H7 (cell line): Measurements from ENCODE around the gene AOAH. TPM values are rescaled to one million over a fixed set of nuclear protein-coding genes. Genes with fewer than 3 reads are reported as not detected.
"Not testable (repeated sequence)": the region's sequence is repeated elsewhere in the genome, so short reads cannot be mapped to it uniquely, and the experiment has no call there.

Experiments
- DNase-seq: peaks from one replicate; pipeline ENCODE4 v3.0.0; 2012
- H3K27me3 ChIP-seq: 2 replicates; pipeline ENCODE4 v1.6.0; 2011; ENCODE audit warnings: mild to moderate bottlenecking, low read length; ENCODE audit not compliant: control insufficient read depth, insufficient read depth
- H3K36me3 ChIP-seq: replicated peaks from 2 replicates; pipeline ENCODE4 v1.5.1; 2011; ENCODE audit warnings: low read length; ENCODE audit not compliant: control insufficient read depth, insufficient read depth
- H3K4me3 ChIP-seq: 2 replicates; pipeline ENCODE4 v1.5.1; 2011; ENCODE audit warnings: low read depth, mild to moderate bottlenecking, control low read depth, low read length, moderate library complexity; ENCODE audit not compliant: insufficient read depth
- total RNA-seq: library from RNA; depleted of rRNA; stranded (reverse); fragments of >200 nt; shearing (Covaris generic); gene quantifications from 2 replicates; pipeline ENCODE4 v1.2.3, GENCODE V29; 2014

Gene AOAH
- total RNA-seq, 1 experiment from 2014 or later = 0.21 TPM

GRCh38 chr7:36650320-36650719 is 74.0 kb downstream of the AOAH start:
- H3K27me3 ChIP-seq = no peaks in the 10 kb centered on the region; the same call in 1 of the 2 replicates
- no peaks in the 10 kb centered on the region for H3K36me3 ChIP-seq
- H3K4me3 ChIP-seq = no peak overlapping the region
- DNase-seq = no peak

DNA sequence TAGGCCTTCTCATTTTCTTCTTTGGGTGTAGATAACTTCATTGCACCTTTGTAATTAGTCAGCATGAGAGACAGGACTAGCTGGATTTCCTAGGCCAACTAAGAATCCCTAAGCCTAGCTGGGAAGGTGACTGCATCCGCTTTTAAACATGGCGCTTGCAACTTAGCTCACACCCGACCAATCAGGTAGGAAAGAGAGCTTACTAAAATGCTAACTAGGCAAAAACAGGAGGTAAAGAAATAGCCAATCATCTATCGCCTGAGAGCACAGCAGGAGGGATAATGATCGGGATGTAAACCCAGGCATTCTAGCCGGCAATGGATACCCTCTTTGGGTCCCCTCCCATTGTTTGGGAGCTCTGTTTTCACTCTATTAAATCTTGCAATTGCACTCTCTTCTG is 75.0 kb downstream of the AOAH start:
- not testable (repeated sequence) for H3K27me3 ChIP-seq, DNase-seq, H3K4me3 ChIP-seq, H3K36me3 ChIP-seq

GRCh38 chr7:36648441-36648840 is 75.9 kb downstream of the AOAH start:
- no peak overlapping the region for H3K4me3 ChIP-seq
- DNase-seq = no peak
- H3K27me3 ChIP-seq = no peaks in the 10 kb centered on the region; the same call in 1 of the 2 replicates
- no peaks in the 10 kb centered on the region for H3K36me3 ChIP-seq

GRCh38 chr7:36644625-36645422 is 79.5 kb downstream of the AOAH start:
- Histone ChIP-seq H3K4me3 (no peak overlapping the region), H3K27me3 (no peaks in the 10 kb centered on the region), H3K36me3 (no peaks in the 10 kb centered on the region)
- no peak for DNase-seq

- no peak for DNase-seq
These were observed 81.9 kb downstream of the AOAH start for GRCh38 chr7:36642414-36642813.

GRCh38 chr7:36642010-36642409 is 82.3 kb downstream of the AOAH start:
- no peaks in the 10 kb centered on the region for H3K36me3 ChIP-seq
- H3K4me3 ChIP-seq = no peak overlapping the region
- H3K27me3 ChIP-seq = no peaks in the 10 kb centered on the region
- DNase-seq = no peak

More at GRCh38 chr7:36642414-36642813, 81.9 kb downstream of the AOAH start:
- H3K4me3 ChIP-seq = no peak overlapping the region
- H3K36me3 ChIP-seq = no peaks in the 10 kb centered on the region
- no peaks in the 10 kb centered on the region for H3K27me3 ChIP-seq

DNA sequence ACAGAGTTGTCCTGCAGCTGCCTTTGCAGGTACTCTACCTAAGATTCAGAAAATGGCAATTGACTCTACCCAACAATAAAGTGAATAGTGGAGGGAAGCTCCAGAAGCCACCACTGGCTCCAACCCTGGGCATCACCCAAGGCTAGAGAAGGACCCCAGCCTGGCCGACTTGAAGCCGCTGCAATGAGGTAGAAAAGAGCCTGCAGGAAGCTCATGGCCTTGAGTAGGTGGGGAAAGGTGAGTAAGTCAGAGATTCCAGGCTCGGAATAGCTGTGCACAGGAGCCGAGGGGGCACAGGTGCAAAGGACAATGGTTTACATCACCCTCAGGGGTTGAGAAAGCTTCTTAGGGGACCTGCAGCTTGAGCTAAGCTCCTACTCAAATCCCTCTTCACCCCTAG is 83.6 kb downstream of the AOAH start:
- no peak for DNase-seq
- no peak overlapping the region for H3K4me3 ChIP-seq

DNA sequence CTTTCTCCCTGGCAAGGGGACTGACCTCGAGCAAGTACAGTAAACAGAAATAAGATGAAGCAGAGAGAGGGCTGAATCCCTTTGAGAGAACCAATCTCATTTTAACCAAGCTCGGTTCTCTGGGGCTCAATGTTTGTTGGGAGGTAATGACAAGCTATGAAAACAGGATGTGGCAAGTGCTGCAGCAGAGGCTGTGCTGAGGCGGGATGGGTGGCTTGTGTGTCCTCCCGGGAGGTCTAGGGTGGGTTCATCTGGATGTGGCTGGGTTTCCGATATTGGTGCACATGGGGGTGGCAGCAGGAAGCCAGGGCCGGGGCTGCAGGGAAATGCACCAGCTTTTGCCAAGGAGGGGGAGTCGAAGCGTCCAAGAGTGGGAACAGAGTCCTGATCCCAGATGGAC is 84.5 kb downstream of the AOAH start:
- no peak overlapping the region for H3K4me3 ChIP-seq
- H3K27me3 ChIP-seq = no peaks in the 10 kb centered on the region
- H3K36me3 ChIP-seq = no peaks in the 10 kb centered on the region
- no peak for DNase-seq

More for the DNA sequence above, 83.6 kb downstream of the AOAH start:
- no peaks in the 10 kb centered on the region for H3K27me3 ChIP-seq
- H3K36me3 ChIP-seq = no peaks in the 10 kb centered on the region

- no peak overlapping the region for H3K4me3 ChIP-seq
- DNase-seq = no peak
- no peaks in the 10 kb centered on the region for H3K36me3 ChIP-seq
- H3K27me3 ChIP-seq = no peaks in the 10 kb centered on the region
These were observed 85.6 kb downstream of the AOAH start for GRCh38 chr7:36638586-36639263.

- H3K4me3 ChIP-seq = no peak overlapping the region
- no peaks in the 10 kb centered on the region for H3K27me3 ChIP-seq
- no peak for DNase-seq
- no peaks in the 10 kb centered on the region for H3K36me3 ChIP-seq
These were observed 86.2 kb downstream of the AOAH start for GRCh38 chr7:36638140-36638539.

DNA sequence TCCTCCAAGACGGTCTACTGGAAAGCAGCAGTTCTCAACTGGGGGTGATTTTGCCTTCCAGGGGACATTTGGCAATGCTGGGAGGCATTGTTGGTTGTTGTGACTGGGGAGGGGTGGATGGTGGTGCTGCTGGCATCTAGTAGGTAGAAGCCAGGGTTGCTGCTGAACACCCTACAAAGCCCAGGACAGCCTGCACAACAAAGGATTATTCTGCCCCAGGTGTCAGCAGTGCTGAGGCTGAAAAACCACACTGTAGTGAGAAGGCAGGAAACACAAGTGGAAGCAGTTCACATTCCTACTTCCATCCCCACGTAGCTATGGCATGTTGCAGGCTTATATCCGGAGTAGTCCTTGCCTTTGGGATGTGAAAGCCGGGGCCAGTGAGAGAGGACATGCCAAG is 86.9 kb downstream of the AOAH start:
- DNase-seq = no peak
- no peaks in the 10 kb centered on the region for H3K36me3 ChIP-seq
- H3K27me3 ChIP-seq = no peaks in the 10 kb centered on the region
- H3K4me3 ChIP-seq = no peak overlapping the region

GRCh38 chr7:36636126-36636525 is 88.2 kb downstream of the AOAH start:
- Histone ChIP-seq H3K4me3 (no peak overlapping the region), H3K27me3 (no peaks in the 10 kb centered on the region), H3K36me3 (no peaks in the 10 kb centered on the region)
- DNase-seq = no peak

DNA sequence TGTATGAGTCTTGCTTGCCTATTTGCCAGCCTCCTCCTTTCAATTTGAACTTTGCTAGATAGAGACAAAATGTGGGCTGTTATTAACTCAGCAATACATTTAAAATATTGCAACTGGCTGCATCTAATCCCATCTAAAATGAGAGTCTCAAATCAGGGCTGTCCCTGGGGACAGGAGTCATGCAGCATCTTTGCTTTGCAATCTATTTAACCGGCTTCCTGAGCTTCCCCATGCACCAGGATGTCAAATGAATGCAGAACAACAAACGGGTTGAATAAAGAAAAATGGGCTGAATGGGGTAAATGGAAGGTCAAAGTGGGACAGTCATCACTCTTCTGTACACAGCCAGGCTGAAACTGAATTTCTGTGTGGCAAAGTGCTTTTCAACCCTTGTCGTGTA is 89.2 kb downstream of the AOAH start:
- H3K4me3 ChIP-seq = no peak overlapping the region
- no peak for DNase-seq
- H3K27me3 ChIP-seq = no peaks in the 10 kb centered on the region

DNA sequence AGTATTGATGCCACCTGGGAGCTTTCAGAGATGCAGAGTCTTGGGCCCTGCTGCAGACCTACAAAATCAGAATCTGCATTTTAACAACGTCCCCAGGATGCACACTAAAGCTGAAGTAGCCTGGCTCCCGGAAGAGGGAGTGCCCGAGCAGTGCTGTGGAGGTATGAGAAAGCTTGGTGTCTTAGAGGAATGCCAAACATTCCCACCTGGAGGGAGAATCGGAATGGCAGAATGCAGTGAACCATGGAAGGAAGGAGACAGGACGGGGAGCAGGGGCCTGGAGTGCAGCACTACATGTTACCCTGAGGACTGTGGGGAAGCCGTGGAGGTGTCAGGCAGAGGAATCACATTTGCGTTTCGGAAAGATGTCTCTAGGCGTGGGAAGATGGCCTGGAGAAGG is 90.9 kb downstream of the AOAH start:
- H3K27me3 ChIP-seq = no peaks in the 10 kb centered on the region
- no peaks in the 10 kb centered on the region for H3K36me3 ChIP-seq
- no peak overlapping the region for H3K4me3 ChIP-seq
- peak; percentile 64 for DNase-seq

More for the DNA sequence above, 89.2 kb downstream of the AOAH start:
- H3K36me3 ChIP-seq = no peaks in the 10 kb centered on the region

- Histone ChIP-seq H3K27me3 (no peaks in the 10 kb centered on the region), H3K36me3 (no peaks in the 10 kb centered on the region), H3K4me3 (no peak overlapping the region)
- no peak for DNase-seq
These were observed 94.1 kb downstream of the AOAH start for GRCh38 chr7:36630112-36630650.
